OCI-LY1 (cell line): Measurements from ENCODE around the gene C10orf62.

Source experiments
- CTCF ChIP-seq: fragments of 200-600 bp; sonication (generic), shearing (Covaris generic); IDR thresholded peaks from 2 replicates; pipeline ENCODE4 v1.5.1; 2017; ENCODE audit warnings: mild to moderate bottlenecking, antibody characterized with exemption, low read length, moderate library complexity, mixed read lengths
- EZH2 ChIP-seq: fragments of 200-600 bp; sonication (generic), shearing (Covaris generic); IDR thresholded peaks from 2 replicates; pipeline ENCODE4 v1.8.0; 2017; ENCODE audit warnings: borderline replicate concordance, mixed run types, mild to moderate bottlenecking, antibody characterized with exemption, low read length, moderate library complexity, mixed read lengths

- TF ChIP-seq CTCF = no peak
- no peak for TF ChIP-seq EZH2
These were observed 14.3 kb upstream of the C10orf62 start for GRCh38 chr10:97575127-97575668.
